Fibroblast of lung (primary cell): ENCODE data around the gene PRKCI.

Source experiments
- CTCF ChIP-seq, 2 donors: IDR thresholded peaks in 1 of 2; conservative IDR thresholded peaks in 1 of 2; 1 replicate in 1 of 2; 2 replicates in 1 of 2; pipeline ENCODE4 v1.5.1; 2011 to 2012; ENCODE audit warnings: low read length in 2 of 2, control low read depth in 1 of 2, inconsistent platforms in 1 of 2, low read depth in 1 of 2, mild to moderate bottlenecking in 1 of 2
- EZH2 ChIP-seq: IDR thresholded peaks from 2 replicates; pipeline ENCODE4 v1.5.1; 2012; ENCODE audit warnings: low read length, control low read depth, mild to moderate bottlenecking; ENCODE audit errors: missing control alignments

GRCh38 chr3:170205302-170205701 is 16.9 kb upstream of the PRKCI start:
- TF ChIP-seq CTCF (conservative IDR thresholded peaks at IDR 0.05 in 1 of 2, IDR thresholded peaks at IDR 0.05 in 1 of 2; ENCODE audit: low read depth in 1 of 2, low read length in 2 of 2) (no peak), EZH2 (no peak)
